PC-9 (cell line): Measurements from ENCODE around the gene C13orf46. TPM values are rescaled to one million over a fixed set of nuclear protein-coding genes. Genes with fewer than 3 reads are reported as not detected.

ENCODE experiments used
- BruUV-seq: library from RNA; stranded (reverse); fragments of 400-500 nt; replicated peaks from 2 replicates; lab custom pipeline; 2021; lab: Mats Ljungman, UMichigan
- CTCF ChIA-PET: fragments of 300-600 bp; sonication (Branson Sonifier 250); formaldehyde crosslinking; loops from one replicate; lab custom pipeline; 2022; ENCODE audit warnings: antibody characterized with exemption; lab: Charles Lee
- POLR2A ChIA-PET: fragments of 300-600 bp; sonication (Branson Sonifier 250); formaldehyde crosslinking; loops from one replicate; lab custom pipeline; 2022; ENCODE audit warnings: antibody characterized with exemption; ENCODE audit not compliant: unreplicated experiment; lab: Charles Lee
- DNase-seq, 2 experiments: peaks; one replicate each; pipeline versions ENCODE4 v3.0.0 to v3.0.0-alpha.2; 2015 to 2022; ENCODE audit warnings: mixed read lengths in 1 of 2
- H2AFZ ChIP-seq: fragments of 200-600 bp; sonication (generic); 2 replicates; pipeline ENCODE4 v1.8.1; 2017; ENCODE audit warnings: antibody characterized with exemption
- H3F3A ChIP-seq: fragments of 200-600 bp; sonication (generic); 2 replicates; pipeline ENCODE4 v1.8.1; 2017; ENCODE audit warnings: antibody characterized with exemption, mild to moderate bottlenecking, low read depth; ENCODE audit not compliant: insufficient read depth
- H3K27ac ChIP-seq: fragments of 200-600 bp; sonication (generic); 2 replicates; pipeline ENCODE4 v1.6.1; 2016; ENCODE audit warnings: mixed run types
- H3K27me3 ChIP-seq: fragments of 200-600 bp; sonication (generic); 2 replicates; pipeline ENCODE4 v1.6.1; 2016; ENCODE audit warnings: low read depth, mixed run types; ENCODE audit not compliant: insufficient read depth
- H3K36me3 ChIP-seq: fragments of 200-600 bp; sonication (generic); 2 replicates; pipeline ENCODE4 v1.6.1; 2016; ENCODE audit warnings: low read depth, mixed run types
- H3K4me1 ChIP-seq: fragments of 200-600 bp; sonication (generic); replicated peaks from 2 replicates; pipeline ENCODE4 v1.6.1; 2016; ENCODE audit warnings: mixed run types; ENCODE audit not compliant: insufficient read depth
- H3K4me2 ChIP-seq: fragments of 200-600 bp; sonication (generic); 2 replicates; pipeline ENCODE4 v1.6.1; 2017; ENCODE audit warnings: mixed run types
- H3K4me3 ChIP-seq: fragments of 200-600 bp; sonication (generic); 2 replicates; pipeline ENCODE4 v1.6.1; 2016; ENCODE audit warnings: mixed run types
- H3K79me2 ChIP-seq: fragments of 200-600 bp; sonication (generic); 2 replicates; pipeline ENCODE4 v1.6.1; 2017; ENCODE audit warnings: low read depth, mixed run types
- H3K9me2 ChIP-seq: fragments of 200-600 bp; sonication (generic); 2 replicates; pipeline ENCODE4 v1.8.1; 2017; ENCODE audit warnings: mild to moderate bottlenecking; ENCODE audit not compliant: insufficient read depth
- H3K9me3 ChIP-seq: fragments of 200-600 bp; sonication (generic); 2 replicates; pipeline ENCODE4 v1.8.1; 2016; ENCODE audit warnings: low read depth; ENCODE audit not compliant: insufficient read depth
- H4K20me1 ChIP-seq: fragments of 200-600 bp; sonication (generic); 2 replicates; pipeline ENCODE4 v1.8.1; 2017; ENCODE audit not compliant: insufficient read depth
- CTCF ChIP-seq: fragments of 200-600 bp; sonication (generic); conservative IDR thresholded peaks from 2 replicates; pipeline ENCODE4 v1.6.1; 2017; ENCODE audit warnings: mixed run types, antibody characterized with exemption, mild to moderate bottlenecking, moderate library complexity
- EZH2 ChIP-seq: fragments of 200-600 bp; sonication (generic); IDR thresholded peaks from 2 replicates; pipeline ENCODE4 v1.8.0; 2017; ENCODE audit warnings: antibody characterized with exemption, low read depth
- intact Hi-C: fragments of 100-400 bp; cut with micrococcal nuclease; formaldehyde crosslinking; loops from one replicate; pipeline ENCODE4 v1.10.0; 2022; ENCODE audit not compliant: unreplicated experiment
- total RNA-seq: library from RNA; stranded (reverse); gene quantifications from 2 replicates; pipeline ENCODE4 v1.2.3, GENCODE V29; 2021

C13orf46 gene
- total RNA-seq, 1 experiment from 2014 or later = 1.5 TPM

- H2AFZ ChIP-seq = no peak overlapping the region
- POLR2A ChIA-PET = no interaction called here
- no peaks in the 10 kb centered on the region for H3K9me2 ChIP-seq
- DNase-seq = no peak
- CTCF ChIA-PET = no interaction called here
- no peaks in the 10 kb centered on the region for H3K4me1 ChIP-seq
- H4K20me1 ChIP-seq = no peaks in the 10 kb centered on the region
- H3K79me2 ChIP-seq = no peaks in the 10 kb centered on the region
- H3K27ac ChIP-seq = no peak overlapping the region
- H3K4me2 ChIP-seq = no peak overlapping the region
- TF ChIP-seq CTCF (no peak), EZH2 (no peak)
- intact Hi-C loops = no loop called here
- no TSS peak for BruUV-seq
- H3K27me3 ChIP-seq = no peaks in the 10 kb centered on the region
- no peaks in the 10 kb centered on the region for H3K36me3 ChIP-seq
- H3F3A ChIP-seq = 0 out of 2 replicates have a peak, but pooled peaks cover 4% of the 10 kb centered on the region
- H3K4me3 ChIP-seq = no peak overlapping the region
- peaks cover 16% of the 10 kb centered on the region; the same call in 1 of the 2 replicates for H3K9me3 ChIP-seq
Observed at GRCh38 chr13:113955691-113956090, 18.2 kb downstream of the C13orf46 start.

- no peak overlapping the region for H3K4me3 ChIP-seq
- CTCF ChIA-PET = no interaction called here
- intact Hi-C loops = no loop called here
Observed at GRCh38 chr13:113955235-113955634, 18.6 kb downstream of the C13orf46 start.

GRCh38 chr13:113954046-113954835 lies 19.6 kb downstream of the C13orf46 start:
- H4K20me1 ChIP-seq = no peaks in the 10 kb centered on the region
- H3K79me2 ChIP-seq = no peaks in the 10 kb centered on the region
- H3K4me2 ChIP-seq = no peak overlapping the region
- H2AFZ ChIP-seq = no peak overlapping the region
- POLR2A ChIA-PET = no interaction called here
- intact Hi-C loops = no loop called here
- no peaks in the 10 kb centered on the region for H3K36me3 ChIP-seq
- no peaks in the 10 kb centered on the region for H3K4me1 ChIP-seq
- no peak overlapping the region for H3K4me3 ChIP-seq
- no peak overlapping the region for H3K27ac ChIP-seq
- no TSS peak for BruUV-seq
- 0 out of 2 replicates have a peak, but pooled peaks have one; percentile 28 for TF ChIP-seq CTCF
- no peak for TF ChIP-seq EZH2
- no peaks in the 10 kb centered on the region for H3K27me3 ChIP-seq
- CTCF ChIA-PET = no interaction called here
- DNase-seq = no peak
- H3F3A ChIP-seq = 0 out of 2 replicates have a peak, but pooled peaks cover 4% of the 10 kb centered on the region
- H3K9me2 ChIP-seq = no peaks in the 10 kb centered on the region
- peaks cover 4% of the 10 kb centered on the region; the same call in 1 of the 2 replicates for H3K9me3 ChIP-seq

More at GRCh38 chr13:113955235-113955634, 18.6 kb downstream of the C13orf46 start:
- POLR2A ChIA-PET = no interaction called here
- no TSS peak for BruUV-seq
- Histone ChIP-seq H3K27me3 (no peaks in the 10 kb centered on the region), H3K79me2 (no peaks in the 10 kb centered on the region), H3K36me3 (no peaks in the 10 kb centered on the region), H2AFZ (no peak overlapping the region), H4K20me1 (no peaks in the 10 kb centered on the region), H3K4me1 (no peaks in the 10 kb centered on the region), H3F3A (0 out of 2 replicates have a peak, but pooled peaks cover 4% of the 10 kb centered on the region), H3K9me2 (no peaks in the 10 kb centered on the region), H3K9me3 (peaks cover 12% of the 10 kb centered on the region; the same call in 1 of the 2 replicates), H3K27ac (no peak overlapping the region), H3K4me2 (no peak overlapping the region)
- TF ChIP-seq CTCF (no peak), EZH2 (no peak)
- no peak for DNase-seq
